SK-N-SH treated with all-trans-retinoic acid at 6 μM for 48 hours (cell line): ENCODE measurements around the gene DENND5A.

ENCODE experiments used
- BACH2 ChIP-seq: fragments of 250-450 bp; sonication (Bioruptor Pico); IDR thresholded peaks from 2 replicates; pipeline ENCODE4 v1.9.0; 2021; ENCODE audit warnings: mild to moderate bottlenecking, borderline replicate concordance
- GLIS3 ChIP-seq: fragments of 250-450 bp; sonication (Bioruptor Pico); IDR thresholded peaks from 2 replicates; pipeline ENCODE4 v1.5.0; 2020; ENCODE audit warnings: mild to moderate bottlenecking, moderate library complexity
- PATZ1 ChIP-seq: fragments of 250-450 bp; sonication (Bioruptor Pico); IDR thresholded peaks from 2 replicates; pipeline ENCODE4 v1.8.0; 2020; ENCODE audit warnings: mild to moderate bottlenecking, moderate library complexity, borderline replicate concordance

GRCh38 chr11:9187616-9188015 lies 77.5 kb downstream of the DENND5A start:
- no peak for TF ChIP-seq PATZ1 (CRISPR knock-in tag)
- no peak for TF ChIP-seq GLIS3
- no peak for TF ChIP-seq BACH2 (CRISPR knock-in tag)
